Fibroblast of skin of left quadriceps (primary cell): ENCODE measurements around the gene NUAK1.

Source experiments
- DNase-seq, 2 experiments: peaks; one replicate each; pipeline ENCODE4 v3.0.0-alpha.2; 2013; ENCODE audit warnings: low read depth in 2 of 2

The NUAK1 gene

DNA sequence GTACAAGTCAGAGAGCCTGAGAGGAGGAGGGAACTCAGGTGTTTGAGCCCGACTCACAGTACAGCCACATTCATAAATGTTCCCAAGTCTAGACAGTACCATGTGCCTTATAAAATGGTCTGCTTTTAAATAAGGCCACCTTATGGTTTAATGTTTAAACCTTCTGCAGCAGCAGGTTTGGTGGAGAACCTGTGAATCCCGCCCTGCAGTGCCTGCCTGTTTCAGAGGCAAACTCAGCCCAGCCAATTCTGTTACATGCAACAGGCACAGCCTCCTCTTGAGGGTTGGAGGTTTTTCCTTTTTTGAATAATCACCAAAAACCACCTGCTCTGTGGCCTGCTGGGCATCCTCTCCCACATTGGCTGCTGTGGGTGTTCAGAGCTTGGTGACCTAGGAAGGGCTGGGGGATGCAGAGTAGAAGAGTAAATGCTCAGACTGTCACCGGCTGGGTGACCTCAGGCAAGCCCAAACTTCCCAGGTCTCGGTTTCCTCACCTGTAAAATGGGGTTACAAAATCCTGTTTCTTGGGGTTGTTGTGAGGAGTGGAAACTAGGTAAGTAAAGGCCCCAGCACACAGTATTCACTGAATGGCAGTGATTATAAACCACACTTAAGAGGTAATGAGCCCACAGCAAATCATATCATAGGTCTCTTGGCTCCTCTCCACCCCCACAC is 28.0 kb downstream of the NUAK1 start:
- no peak for DNase-seq

GRCh38 chr12:106109168-106109910 is 29.4 kb downstream of the NUAK1 start:
- DNase-seq: no peak

GRCh38 chr12:106108185-106108835 is 30.4 kb downstream of the NUAK1 start:
- no peak for DNase-seq

DNA sequence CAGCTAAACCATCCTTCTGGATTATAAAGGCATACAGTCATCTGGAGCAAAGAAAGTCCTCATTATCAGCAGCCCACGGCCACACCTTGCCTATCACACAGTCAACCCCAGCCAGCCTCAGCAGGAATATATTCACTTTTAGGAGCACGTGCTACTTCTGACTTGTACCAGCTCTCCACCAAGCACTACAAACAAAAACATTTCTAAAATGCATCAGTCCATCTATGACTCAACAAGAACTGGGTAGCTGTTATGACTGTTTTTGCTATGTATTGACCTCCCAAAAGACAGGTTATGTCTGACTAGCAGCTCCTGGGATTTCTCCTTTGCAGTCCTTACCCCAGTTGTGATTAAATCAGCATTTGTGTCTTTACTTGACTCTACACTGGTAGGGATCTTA is 31.2 kb downstream of the NUAK1 start:
- no peak for DNase-seq

DNA sequence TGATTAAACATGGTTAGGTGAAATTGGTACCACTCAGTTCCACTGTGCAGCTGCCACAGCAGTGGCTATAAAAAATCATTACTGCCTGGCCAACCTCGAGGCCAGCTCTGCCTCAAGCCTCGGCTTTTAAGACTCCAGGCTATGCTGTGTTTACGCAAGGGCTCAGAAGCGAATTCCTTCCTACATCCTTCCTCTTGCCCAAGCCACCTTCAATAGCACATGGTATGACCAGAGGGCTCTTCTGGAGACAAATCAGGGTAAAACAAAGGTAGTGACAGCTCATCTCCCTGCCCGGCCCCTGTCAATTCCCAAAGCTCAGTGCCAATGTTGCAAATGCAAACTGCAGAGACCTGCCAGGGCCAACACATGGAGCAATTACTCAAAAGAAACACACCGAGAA is 31.9 kb downstream of the NUAK1 start:
- no peak for DNase-seq

DNA sequence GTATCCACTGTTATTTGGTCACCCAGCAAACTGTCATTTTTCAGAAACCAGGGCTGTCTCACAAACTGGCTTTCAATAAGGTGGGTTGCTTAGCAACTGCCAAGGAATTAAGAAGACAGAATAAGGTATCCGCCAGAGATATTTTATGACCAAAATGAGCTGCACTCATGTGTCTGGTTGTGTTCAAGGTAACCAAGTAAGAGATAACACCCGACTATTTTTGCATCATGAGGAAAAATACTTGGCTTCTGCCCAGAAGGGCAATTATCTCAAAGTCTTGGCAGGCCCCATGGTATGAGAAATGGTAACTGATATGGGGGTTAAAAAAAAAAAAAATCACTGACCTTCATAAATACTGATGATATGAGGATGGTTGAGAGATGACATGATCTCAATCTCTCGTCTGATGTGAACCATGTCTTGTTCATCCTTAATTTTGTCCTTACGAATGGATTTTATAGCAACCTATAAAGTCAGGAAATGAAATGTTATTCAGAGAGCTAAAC is 32.6 kb downstream of the NUAK1 start:
- DNase-seq: no peak

GRCh38 chr12:106101803-106102202 is 37.0 kb downstream of the NUAK1 start:
- no peak for DNase-seq

DNA sequence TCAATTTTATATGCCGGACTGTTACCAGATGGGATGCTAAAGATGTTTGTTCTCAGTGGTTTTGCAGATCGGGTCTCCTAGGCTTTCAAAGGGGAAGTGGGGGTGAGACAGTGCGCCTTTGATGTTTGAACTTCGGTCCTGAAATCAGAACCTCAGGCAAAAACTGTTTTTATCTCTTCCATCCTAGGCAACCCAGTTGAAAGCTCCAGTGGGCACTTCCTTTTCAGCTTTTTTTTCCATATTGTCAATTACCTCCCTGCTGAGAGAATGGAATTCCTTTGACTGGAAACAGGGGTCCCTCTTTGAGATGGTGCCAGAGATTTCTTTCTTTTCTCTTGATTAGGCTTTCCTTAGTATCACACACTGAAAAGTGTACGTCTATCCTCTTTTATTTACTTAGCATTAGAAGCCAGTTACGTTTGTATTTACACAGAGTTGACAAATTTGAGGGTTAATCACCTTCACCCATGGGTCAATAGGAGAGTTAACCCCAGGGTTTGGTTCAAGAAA is 40.0 kb downstream of the NUAK1 start:
- no peak for DNase-seq

DNA sequence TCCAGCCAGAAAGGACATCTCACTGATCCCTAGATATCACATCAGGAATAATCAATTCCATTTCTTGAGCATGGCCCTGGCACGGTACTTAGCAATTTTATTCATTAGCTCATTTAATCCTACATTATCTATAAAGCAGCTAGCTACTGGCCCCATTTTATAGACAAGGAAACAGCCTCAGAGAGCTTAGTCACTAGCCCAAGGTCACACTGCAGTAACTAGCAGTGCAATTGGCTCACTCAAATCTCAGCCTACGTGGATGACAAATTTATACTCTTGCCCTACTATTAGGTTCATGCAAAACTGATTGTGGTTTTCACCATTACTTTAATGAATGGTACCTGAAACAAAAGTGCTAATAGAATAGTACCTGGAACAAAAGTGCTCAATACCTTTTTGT is 41.7 kb downstream of the NUAK1 start:
- no peak for DNase-seq

DNA sequence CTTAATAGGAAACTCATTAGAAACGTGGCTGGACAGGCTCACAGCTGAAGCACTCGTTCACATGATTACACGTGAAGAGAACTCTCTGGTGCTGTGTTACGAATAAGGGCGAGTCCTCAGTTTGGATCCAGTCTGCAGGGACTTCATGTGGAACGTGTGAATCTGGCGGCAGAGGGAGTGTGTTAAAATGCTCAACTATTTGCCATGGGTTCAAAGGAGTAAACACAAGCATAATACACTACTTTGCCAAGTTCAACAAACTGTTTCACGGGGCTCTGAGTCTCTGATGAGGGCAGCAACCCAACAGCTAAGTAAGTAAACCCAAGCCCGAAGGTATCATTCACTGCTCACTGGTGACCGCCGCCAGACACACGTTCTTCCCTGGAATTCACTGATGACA is 42.4 kb downstream of the NUAK1 start:
- DNase-seq: no peak

DNA sequence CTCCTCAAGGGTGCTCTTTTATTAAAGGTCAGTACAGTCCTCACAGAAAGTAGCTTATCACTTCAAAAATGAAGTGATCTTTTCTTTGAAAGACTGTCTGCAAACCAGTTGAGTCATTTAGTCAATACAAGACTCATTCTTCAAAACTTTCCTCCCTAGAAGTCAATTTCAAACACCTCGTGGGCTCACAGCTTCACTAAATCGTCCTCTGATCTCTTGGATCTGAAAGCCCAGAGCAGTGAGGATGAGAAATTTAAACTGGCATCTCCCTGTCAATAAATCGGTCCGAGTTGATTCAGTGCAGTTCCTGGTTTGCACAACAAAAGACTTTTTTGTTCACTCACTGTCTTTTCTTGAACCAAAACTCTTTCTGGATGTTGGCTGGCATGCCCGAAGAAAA is 44.5 kb downstream of the NUAK1 start:
- no peak for DNase-seq

GRCh38 chr12:106093246-106093645 is 45.5 kb downstream of the NUAK1 start:
- no peak for DNase-seq

DNA sequence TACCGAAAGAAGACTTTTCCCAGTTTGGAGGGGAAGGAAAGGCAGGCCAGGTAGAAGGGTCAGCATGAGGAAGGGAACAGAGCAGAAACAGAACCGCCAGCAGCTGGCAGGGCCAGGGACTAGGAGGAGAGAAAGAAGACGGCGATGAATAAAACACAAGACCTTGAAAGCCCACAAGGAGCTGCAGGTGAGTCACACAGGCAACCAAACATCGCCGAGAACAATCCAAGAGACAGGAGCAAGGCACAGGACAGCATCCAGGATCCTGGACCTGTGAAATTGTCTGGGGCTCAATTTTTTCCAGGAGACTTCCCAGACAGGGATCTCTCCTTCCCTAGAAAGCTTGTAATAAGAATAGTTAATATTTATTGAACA is 47.3 kb downstream of the NUAK1 start:
- no peak for DNase-seq

- no peak for DNase-seq
These were observed 47.9 kb downstream of the NUAK1 start for GRCh38 chr12:106090591-106091445.

- no peak for DNase-seq
These were observed 48.8 kb downstream of the NUAK1 start for GRCh38 chr12:106089935-106090334.

DNA sequence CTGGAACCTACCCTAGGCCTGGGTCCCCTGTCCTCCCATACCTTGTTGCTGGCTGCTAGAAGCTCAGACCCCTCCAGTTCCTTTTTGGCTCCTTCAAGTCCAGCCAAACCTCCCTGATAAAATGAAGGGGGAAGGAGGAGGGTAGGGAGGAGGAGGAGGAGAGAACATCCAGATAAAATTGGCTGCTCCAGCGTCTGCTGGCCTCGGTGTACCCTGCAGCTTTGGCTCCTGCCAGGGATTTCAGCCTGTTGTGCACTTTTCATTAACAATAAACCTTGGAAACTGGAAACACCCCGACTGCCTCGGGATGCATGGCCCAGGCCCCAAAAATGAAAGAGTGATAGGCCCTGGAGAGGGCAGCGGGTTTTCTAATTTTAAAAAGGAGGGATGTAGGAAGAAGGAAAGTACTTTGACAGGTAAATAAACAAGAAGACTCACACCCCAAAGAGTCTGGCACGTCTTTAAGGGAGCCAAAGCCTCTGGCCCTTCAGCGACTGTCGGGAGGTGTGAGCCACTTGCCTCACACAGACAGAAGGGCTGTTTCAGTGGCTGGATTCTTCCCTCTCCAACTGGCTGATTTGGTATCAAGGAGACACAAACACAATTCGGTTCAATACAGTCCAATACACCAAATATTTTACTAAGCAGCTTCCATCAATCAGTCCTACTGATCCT is 49.8 kb downstream of the NUAK1 start:
- no peak for DNase-seq

- no peak for DNase-seq
These were observed 50.4 kb downstream of the NUAK1 start for GRCh38 chr12:106088246-106088808.

GRCh38 chr12:106086696-106087095 is 52.1 kb downstream of the NUAK1 start:
- no peak for DNase-seq

DNA sequence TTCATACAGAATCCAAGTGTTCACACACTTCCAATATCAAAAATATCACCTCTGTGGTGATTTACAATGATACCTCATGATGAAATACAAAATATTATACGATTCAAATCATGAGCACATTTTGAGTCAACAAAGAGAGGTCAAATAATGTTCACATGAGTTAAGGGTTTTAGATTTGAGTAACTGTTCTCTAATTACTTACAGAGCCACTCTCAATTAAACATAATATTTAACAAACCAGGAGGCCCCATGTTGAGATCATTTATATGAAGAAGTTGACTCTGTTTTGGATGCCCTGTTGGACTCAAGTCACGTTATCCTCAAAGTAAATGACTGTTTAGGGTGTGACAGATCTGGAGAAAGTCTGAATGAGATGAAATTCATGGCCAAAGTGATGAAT is 53.5 kb downstream of the NUAK1 start:
- no peak for DNase-seq

GRCh38 chr12:106084759-106085158 is 54.0 kb downstream of the NUAK1 start:
- DNase-seq: no peak
